MM.1S (cell line): ENCODE measurements around the gene F8.

Experiments used
- EZH2 ChIP-seq: fragments of 300-600 bp; sonication (generic); optimal IDR thresholded peaks from 2 replicates; pipeline ENCODE3; 2017; ENCODE audit warnings: low read depth, mild to moderate bottlenecking, antibody characterized with exemption, low read length, mixed read lengths
- EZH2phosphoT487 ChIP-seq: fragments of 300-600 bp; sonication (generic); IDR thresholded peaks from 2 replicates; pipeline ENCODE4 v1.6.1; 2018; ENCODE audit warnings: antibody characterized with exemption, low read length
- TF ChIP-seq, protein P1 (sequence below): fragments of 300-600 bp; sonication (generic); IDR thresholded peaks from 2 replicates; pipeline ENCODE4 v1.5.1; 2016; ENCODE audit warnings: antibody characterized with exemption, low read length, mixed read lengths

GRCh38 chrX:154900323-154900722, 122.2 kb downstream of the F8 start:
- TF ChIP-seq, protein P1, sequence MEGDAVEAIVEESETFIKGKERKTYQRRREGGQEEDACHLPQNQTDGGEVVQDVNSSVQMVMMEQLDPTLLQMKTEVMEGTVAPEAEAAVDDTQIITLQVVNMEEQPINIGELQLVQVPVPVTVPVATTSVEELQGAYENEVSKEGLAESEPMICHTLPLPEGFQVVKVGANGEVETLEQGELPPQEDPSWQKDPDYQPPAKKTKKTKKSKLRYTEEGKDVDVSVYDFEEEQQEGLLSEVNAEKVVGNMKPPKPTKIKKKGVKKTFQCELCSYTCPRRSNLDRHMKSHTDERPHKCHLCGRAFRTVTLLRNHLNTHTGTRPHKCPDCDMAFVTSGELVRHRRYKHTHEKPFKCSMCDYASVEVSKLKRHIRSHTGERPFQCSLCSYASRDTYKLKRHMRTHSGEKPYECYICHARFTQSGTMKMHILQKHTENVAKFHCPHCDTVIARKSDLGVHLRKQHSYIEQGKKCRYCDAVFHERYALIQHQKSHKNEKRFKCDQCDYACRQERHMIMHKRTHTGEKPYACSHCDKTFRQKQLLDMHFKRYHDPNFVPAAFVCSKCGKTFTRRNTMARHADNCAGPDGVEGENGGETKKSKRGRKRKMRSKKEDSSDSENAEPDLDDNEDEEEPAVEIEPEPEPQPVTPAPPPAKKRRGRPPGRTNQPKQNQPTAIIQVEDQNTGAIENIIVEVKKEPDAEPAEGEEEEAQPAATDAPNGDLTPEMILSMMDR, result no peak
- TF ChIP-seq EZH2phosphoT487 (no peak), EZH2 (no peak)
